PFSK-1 (cell line): ENCODE measurements around the gene FN1.

Source experiments
- FOXP2 ChIP-seq: optimal IDR thresholded peaks from 2 replicates; pipeline ENCODE3; 2011; ENCODE audit warnings: borderline replicate concordance, control low read depth, inconsistent platforms; ENCODE audit not compliant: insufficient read depth; ENCODE audit errors: extremely low read length, extremely low read depth
- POLR2AphosphoS5 ChIP-seq: IDR thresholded peaks from 2 replicates; pipeline ENCODE4 v1.6.1; 2012; ENCODE audit warnings: low read depth, mild to moderate bottlenecking, control low read depth, low read length, moderate library complexity
- REST ChIP-seq, 2 experiments: IDR thresholded peaks; 2 replicates each; pipeline versions ENCODE4 v1.6.1 to v1.8.0; 2011 to 2012; ENCODE audit warnings: low read depth in 2 of 2, low read length in 2 of 2, control low read depth in 1 of 2, inconsistent platforms in 1 of 2, mild to moderate bottlenecking in 1 of 2, moderate library complexity in 1 of 2; ENCODE audit not compliant: insufficient read depth in 1 of 2
- SIN3A ChIP-seq: IDR thresholded peaks from 2 replicates; pipeline ENCODE4 v1.6.1; 2012; ENCODE audit warnings: mild to moderate bottlenecking, low read length, moderate library complexity, borderline replicate concordance; ENCODE audit not compliant: insufficient read depth
- TAF1 ChIP-seq: IDR thresholded peaks from 2 replicates; pipeline ENCODE4 v1.6.1; 2012; ENCODE audit warnings: low read length, control low read depth, borderline replicate concordance; ENCODE audit not compliant: insufficient read depth

FN1 gene

GRCh38 chr2:215367662-215368492 is 68.0 kb downstream of the FN1 start:
- TF ChIP-seq FOXP2 (no peak), TAF1 (no peak), SIN3A (no peak), POLR2AphosphoS5 (no peak), REST (IDR thresholded peaks at IDR 0.05; ENCODE audit: insufficient read depth in 1 of 2, low read depth in 2 of 2, low read length in 2 of 2) (no peak)

- TF ChIP-seq REST (IDR thresholded peaks at IDR 0.05; ENCODE audit: insufficient read depth in 1 of 2, low read depth in 2 of 2, low read length in 2 of 2) (no peak), POLR2AphosphoS5 (no peak), SIN3A (no peak), TAF1 (no peak), FOXP2 (no peak)
Observed at GRCh38 chr2:215366440-215367032, 69.3 kb downstream of the FN1 start.

GRCh38 chr2:215365184-215365658 is 70.6 kb downstream of the FN1 start:
- TF ChIP-seq FOXP2: no peak
- no peak for TF ChIP-seq POLR2AphosphoS5
- TF ChIP-seq SIN3A: no peak
- no peak for TF ChIP-seq REST (IDR thresholded peaks at IDR 0.05; ENCODE audit: insufficient read depth in 1 of 2, low read depth in 2 of 2, low read length in 2 of 2)
- no peak for TF ChIP-seq TAF1

GRCh38 chr2:215364157-215365155 is 71.4 kb downstream of the FN1 start:
- TF ChIP-seq TAF1: no peak
- no peak for TF ChIP-seq FOXP2
- TF ChIP-seq REST (IDR thresholded peaks at IDR 0.05; ENCODE audit: insufficient read depth in 1 of 2, low read depth in 2 of 2, low read length in 2 of 2): no peak
- TF ChIP-seq SIN3A: no peak
- TF ChIP-seq POLR2AphosphoS5: no peak
